Spleen (tissue), 11 donors: Measurements from ENCODE around the gene NLK. TPM values are rescaled to one million over a fixed set of nuclear protein-coding genes. Genes with fewer than 3 reads are reported as not detected.
"Not testable (repeated sequence)": the region's sequence is repeated elsewhere in the genome, so short reads cannot be mapped to it uniquely, and the experiment has no call there.

Source experiments
- DNase-seq: peaks from one replicate; pipeline ENCODE4 v3.0.0-alpha.2; 2020
- H3K27ac ChIP-seq, 8 donors: fragments of 200-600 bp; sonication (generic) in 7 of 8; 1 replicate in 4 of 8; 2 replicates in 4 of 8; pipeline versions ENCODE4 v1.5.0 to v1.8.0; 2016 to 2021; ENCODE audit warnings: inconsistent platforms in 4 of 8, mild to moderate bottlenecking in 4 of 8, moderate library complexity in 1 of 8
- H3K27me3 ChIP-seq, 7 donors: fragments of 200-600 bp; sonication (generic) in 6 of 7; replicated peaks in 1 of 7; 1 replicate in 4 of 7; 2 replicates in 3 of 7; pipeline versions ENCODE4 v1.5.0 to v1.8.0; 2016 to 2021; ENCODE audit warnings: inconsistent platforms in 3 of 7, mild to moderate bottlenecking in 1 of 7
- H3K36me3 ChIP-seq, 6 donors: fragments of 200-600 bp; sonication (generic) in 5 of 6; 1 replicate in 4 of 6; 2 replicates in 2 of 6; pipeline versions ENCODE4 v1.5.0 to v1.8.0; 2016 to 2021; ENCODE audit warnings: inconsistent platforms in 2 of 6
- H3K4me1 ChIP-seq, 6 donors: fragments of 200-600 bp; sonication (generic) in 5 of 6; 1 replicate in 3 of 6; 2 replicates in 3 of 6; pipeline versions ENCODE4 v1.5.0 to v1.8.0; 2016 to 2021; ENCODE audit warnings: inconsistent platforms in 3 of 6
- H3K4me3 ChIP-seq, 8 donors: fragments of 200-600 bp; sonication (generic) in 7 of 8; 1 replicate in 4 of 8; 2 replicates in 4 of 8; pipeline versions ENCODE4 v1.5.0 to v1.8.0; 2016 to 2021; ENCODE audit warnings: inconsistent platforms in 4 of 8, mild to moderate bottlenecking in 4 of 8, moderate library complexity in 2 of 8
- H3K9me3 ChIP-seq, 8 donors: fragments of 200-600 bp; sonication (generic) in 7 of 8; 1 replicate in 4 of 8; 2 replicates in 4 of 8; pipeline versions ENCODE4 v1.5.0 to v1.8.0; 2016 to 2021; ENCODE audit warnings: inconsistent platforms in 4 of 8
- WGBS, 5 donors: extraction: QIAGEN DNeasy Blood & Tissue Kit in 3 of 5; methylation state at CpG; one replicate each; pipeline versions ENCODE4 v1.1.5 to v1.1.7; 2013 to 2018; 5-methylcytosine and 5-hydroxymethylcytosine counted together
- intact Hi-C: fragments of 100-400 bp; cut with DNase I; formaldehyde crosslinking; loops from one replicate; pipeline ENCODE4 v1.15.0; 2023; ENCODE audit warnings: low total_unique reads
- polyA plus RNA-seq, 3 donors: library from polyadenylated mRNA; stranded (reverse); fragments of 200-250 nt; gene quantifications; one replicate each; pipeline ENCODE4 v1.2.1, GENCODE V29; 2013
- total RNA-seq, 7 donors: library from RNA; depleted of rRNA in 3 of 7; stranded (reverse); fragments of >200 nt in 3 of 7; fragmentation: NEBNext Ultra II Directional in 4 of 7; extraction: Animal tissue kit (Norgen Biotek cat#: 25700) in 4 of 7; gene quantifications; one replicate each; pipeline versions ENCODE4 v1.1.0 to v1.2.1, GENCODE V29; 2016 to 2021
- TF ChIP-seq, protein P1 (sequence below), 11 experiments: fragments of 200-600 bp in 7 of 11; fragments of 450-650 bp in 4 of 11; sonication (generic) in 4 of 11; IDR thresholded peaks in 8 of 11; conservative IDR thresholded peaks in 3 of 11; 1 replicate in 7 of 11; 2 replicates in 4 of 11; pipeline versions ENCODE4 v1.4.0 to v1.8.0; 2016 to 2021; ENCODE audit warnings: antibody characterized with exemption in 11 of 11, inconsistent platforms in 4 of 11, mild to moderate bottlenecking in 1 of 11
- donor health status: healthy with polysubstance abuse.
- donor health status: DM: no; HTN: no; CAD: no; lungs with moderate emphysema.
- donor health status: DM: no; HTN: no; CAD: no.
- donor health status: Bipolar disorder and iron deficiency.
- donor health status: healthy.
- donor health status: DM: no; HTN: no; CAD: no.
- donor health status: DM: yes; HTN: yes; CAD: no.

The NLK gene
- total and polyA plus RNA-seq, 10 donors = 12.6 to 49.4 (median 34.3) TPM

GRCh38 chr17:28232966-28233870 lies 190.7 kb downstream of the NLK start:
- peak; percentile 27 for DNase-seq
- H3K4me1 ChIP-seq, H3K4me3 ChIP-seq, H3K27ac ChIP-seq, intact Hi-C loops, H3K9me3 ChIP-seq, H3K36me3 ChIP-seq: not testable (repeated sequence)
- 55 to 60% (median 59%) methylated on average over 20 to 21 of the region's 21 CpGs for WGBS, 5 donors
- TF ChIP-seq, protein P1, sequence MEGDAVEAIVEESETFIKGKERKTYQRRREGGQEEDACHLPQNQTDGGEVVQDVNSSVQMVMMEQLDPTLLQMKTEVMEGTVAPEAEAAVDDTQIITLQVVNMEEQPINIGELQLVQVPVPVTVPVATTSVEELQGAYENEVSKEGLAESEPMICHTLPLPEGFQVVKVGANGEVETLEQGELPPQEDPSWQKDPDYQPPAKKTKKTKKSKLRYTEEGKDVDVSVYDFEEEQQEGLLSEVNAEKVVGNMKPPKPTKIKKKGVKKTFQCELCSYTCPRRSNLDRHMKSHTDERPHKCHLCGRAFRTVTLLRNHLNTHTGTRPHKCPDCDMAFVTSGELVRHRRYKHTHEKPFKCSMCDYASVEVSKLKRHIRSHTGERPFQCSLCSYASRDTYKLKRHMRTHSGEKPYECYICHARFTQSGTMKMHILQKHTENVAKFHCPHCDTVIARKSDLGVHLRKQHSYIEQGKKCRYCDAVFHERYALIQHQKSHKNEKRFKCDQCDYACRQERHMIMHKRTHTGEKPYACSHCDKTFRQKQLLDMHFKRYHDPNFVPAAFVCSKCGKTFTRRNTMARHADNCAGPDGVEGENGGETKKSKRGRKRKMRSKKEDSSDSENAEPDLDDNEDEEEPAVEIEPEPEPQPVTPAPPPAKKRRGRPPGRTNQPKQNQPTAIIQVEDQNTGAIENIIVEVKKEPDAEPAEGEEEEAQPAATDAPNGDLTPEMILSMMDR (IDR thresholded peaks at IDR 0.05 in 8 of 11, conservative IDR thresholded peaks at IDR 0.05 in 3 of 11) = peak in 8 of 11 experiments; percentile 10 to 54 (median 44)
- peaks cover 1 to 45% (median 11%) of the 10 kb centered on the region in 7 donors for H3K27me3 ChIP-seq

DNA sequence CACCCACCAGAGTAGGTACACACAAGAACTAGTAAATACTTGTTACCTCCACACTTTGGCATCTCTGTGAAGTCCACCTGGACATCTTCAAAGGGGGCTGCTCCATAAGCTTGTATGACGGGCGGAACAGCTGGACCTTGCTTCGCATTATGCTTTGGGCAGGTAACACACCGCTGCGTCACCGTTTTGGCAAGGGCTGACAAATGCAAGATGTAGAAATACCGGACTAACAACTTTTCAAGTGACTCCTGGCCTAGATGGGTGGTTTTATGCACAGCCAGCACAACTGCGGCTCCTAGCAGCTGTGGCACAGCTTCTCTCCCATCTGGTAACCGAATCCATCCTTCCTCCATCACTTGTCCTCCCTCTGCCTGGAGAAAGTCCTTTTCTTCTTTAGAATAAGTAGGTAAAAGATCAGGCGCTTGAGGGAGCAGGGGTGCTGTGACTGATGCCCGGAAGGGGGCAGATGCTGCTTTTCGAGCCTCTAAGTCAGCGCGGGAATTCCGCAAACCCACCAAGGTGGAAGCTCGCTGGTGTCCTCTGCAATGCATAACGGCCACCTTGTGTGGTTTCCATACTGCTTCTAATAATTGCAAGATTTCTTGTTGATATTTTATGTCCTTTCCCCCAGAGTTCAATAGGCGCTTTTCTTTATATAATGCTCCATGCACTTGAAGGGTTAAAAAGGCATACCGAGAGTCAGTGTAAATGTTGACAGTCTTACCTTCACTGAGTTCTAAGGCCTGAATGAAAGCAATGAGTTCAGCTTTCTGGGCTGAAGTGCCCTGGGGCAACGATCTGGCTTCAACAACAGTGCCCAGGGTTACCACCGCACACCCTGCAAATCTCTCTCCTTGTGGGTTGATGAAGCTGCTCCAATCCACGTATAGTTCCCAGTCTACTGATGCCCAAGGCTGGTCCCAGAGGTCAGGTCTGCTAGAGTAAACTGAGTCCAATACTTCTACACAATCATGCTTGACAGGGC lies 191.7 kb downstream of the NLK start:
- peaks cover 0 to 35% (median 1%) of the 10 kb centered on the region in 7 donors for H3K27me3 ChIP-seq
- H3K4me3 ChIP-seq, H3K36me3 ChIP-seq, intact Hi-C loops, H3K9me3 ChIP-seq, H3K4me1 ChIP-seq, H3K27ac ChIP-seq: not testable (repeated sequence)
- DNase-seq = peak; percentile 34
- 77 to 82% (median 80%) methylated on average over 22 of the region's 22 CpGs for WGBS, 5 donors

- DNase-seq, H3K9me3 ChIP-seq, H3K36me3 ChIP-seq, H3K4me1 ChIP-seq, H3K4me3 ChIP-seq, H3K27ac ChIP-seq, intact Hi-C loops: not testable (repeated sequence)
- 88 to 92% (median 90%) methylated on average over 11 to 12 of the region's 12 CpGs for WGBS, 5 donors
- H3K27me3 ChIP-seq = peaks cover 0 to 25% (median 0%) of the 10 kb centered on the region in 7 donors
These were observed 192.7 kb downstream of the NLK start for GRCh38 chr17:28235066-28235700.

DNA sequence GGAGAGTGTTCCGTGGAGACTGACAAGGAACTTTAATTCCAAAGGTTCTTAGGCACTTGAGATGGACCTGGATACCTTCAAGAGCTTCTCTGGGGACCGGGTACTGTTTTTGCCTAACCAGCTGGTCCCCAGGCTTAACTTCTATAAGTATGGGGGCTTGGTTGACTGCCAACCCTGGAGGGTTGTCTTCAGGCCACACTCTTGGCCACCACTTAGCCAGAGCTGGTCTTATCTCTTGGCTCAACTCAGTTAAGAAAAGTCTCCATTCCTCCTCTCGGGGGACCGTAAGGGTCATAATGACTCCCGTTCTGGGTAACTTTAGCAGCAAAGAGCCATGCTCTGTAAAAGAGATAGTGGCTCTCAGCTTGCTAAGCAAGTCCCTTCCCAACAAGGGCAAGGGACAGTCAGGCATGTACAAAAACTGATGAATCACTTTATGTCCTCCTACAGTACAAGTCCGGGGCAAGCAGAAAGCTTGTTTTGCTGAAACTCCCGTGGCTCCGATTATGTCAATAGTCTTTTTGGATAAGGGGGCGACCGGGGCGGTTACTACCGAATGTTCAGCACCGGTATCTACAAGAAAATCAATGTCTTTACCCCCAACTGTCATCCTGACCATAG lies 193.7 kb downstream of the NLK start:
- H3K9me3 ChIP-seq, DNase-seq, intact Hi-C loops, H3K4me3 ChIP-seq, H3K36me3 ChIP-seq, H3K27ac ChIP-seq: not testable (repeated sequence)
- WGBS, 5 donors = 77 to 88% (median 79%) methylated on average over 13 of the region's 13 CpGs
- H3K4me1 ChIP-seq = peaks cover 0 to 11% (median 0%) of the 10 kb centered on the region in 6 donors
- peaks cover 0 to 19% (median 0%) of the 10 kb centered on the region in 7 donors for H3K27me3 ChIP-seq

- H3K9me3 ChIP-seq, H3K27ac ChIP-seq, H3K27me3 ChIP-seq, H3K4me3 ChIP-seq, H3K36me3 ChIP-seq, intact Hi-C loops: not testable (repeated sequence)
- DNase-seq = peak; percentile 56
- WGBS, 5 donors = 79 to 91% (median 79%) methylated on average over 19 to 21 of the region's 21 CpGs
- H3K4me1 ChIP-seq = peaks cover 0 to 10% (median 0%) of the 10 kb centered on the region in 6 donors
These were observed 196.2 kb downstream of the NLK start for GRCh38 chr17:28238547-28239270.
